Femur (tissue), 1 donor: ENCODE data around the gene MOB4.
"Not testable (repeated sequence)": the region's sequence is repeated elsewhere in the genome, so short reads cannot be mapped to it uniquely, and the experiment has no call there.

Source experiments
- DNase-seq: peaks from one replicate; pipeline ENCODE4 v3.0.0-alpha.2; 2017

MOB4 gene

GRCh38 chr2:197514754-197515153 lies 1.1 kb upstream of the MOB4 start:
- no peak for DNase-seq

DNA sequence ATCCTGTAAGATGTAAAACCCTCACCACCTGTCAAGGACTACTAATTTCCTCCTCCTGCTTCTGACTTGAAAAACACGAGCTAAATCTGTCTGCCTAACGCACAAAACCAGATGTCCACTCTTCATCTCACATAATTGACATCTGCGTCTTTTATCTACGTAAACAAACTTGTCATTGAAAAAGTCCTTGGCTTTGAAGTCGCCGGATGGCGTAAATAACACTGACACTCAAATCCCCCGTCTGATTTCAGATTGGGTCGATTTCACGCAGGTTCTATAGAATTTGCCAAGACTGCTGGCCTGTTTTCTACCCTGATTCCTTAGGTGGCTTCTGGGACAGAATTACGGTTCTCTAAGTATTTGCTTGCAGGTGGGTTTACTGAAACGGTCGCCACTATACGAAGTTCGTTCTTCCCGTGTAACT lies 539 bp upstream of the MOB4 start:
- DNase-seq, result no peak

DNA sequence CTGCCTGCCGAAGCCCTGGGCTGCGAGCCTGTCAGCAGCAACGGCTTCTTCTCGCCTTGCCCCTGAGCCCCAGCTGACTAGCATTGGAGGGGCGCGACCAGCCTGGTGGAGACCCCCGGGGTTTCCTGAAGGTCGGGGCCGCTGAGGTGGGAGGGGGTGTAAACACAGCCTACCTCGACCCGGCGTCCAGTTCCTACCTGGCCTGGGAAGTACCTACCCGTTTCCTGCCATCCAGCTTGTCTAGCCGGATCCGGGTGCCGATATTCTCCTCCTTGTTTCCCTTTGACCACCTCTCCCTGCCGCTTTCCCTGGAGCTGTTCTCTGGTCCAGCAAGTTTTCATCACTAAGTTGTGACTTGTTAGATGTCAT lies 511 bp downstream of the MOB4 start:
- no peak for DNase-seq

- no peak for DNase-seq
Observed at GRCh38 chr2:197517150-197517549, 1.3 kb downstream of the MOB4 start.

DNA sequence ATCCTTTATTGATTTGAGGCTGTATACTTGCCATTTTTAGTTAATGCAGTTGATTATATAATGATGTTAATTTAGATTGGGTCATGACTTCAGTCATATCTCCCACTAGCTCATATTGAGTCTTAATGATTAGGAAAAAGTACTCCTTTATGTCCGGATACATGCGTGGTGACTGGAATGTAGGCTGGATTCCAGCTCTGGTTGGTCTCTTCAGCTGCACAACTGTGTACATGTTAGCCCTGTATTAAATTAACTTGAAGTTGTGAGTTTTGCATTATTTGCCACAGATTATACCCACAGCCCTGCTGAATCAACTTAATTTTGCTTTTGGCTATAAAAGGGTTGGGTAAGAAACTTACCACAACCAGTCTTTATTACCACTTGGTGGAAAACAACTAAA lies 22.5 kb downstream of the MOB4 start:
- no peak for DNase-seq

DNA sequence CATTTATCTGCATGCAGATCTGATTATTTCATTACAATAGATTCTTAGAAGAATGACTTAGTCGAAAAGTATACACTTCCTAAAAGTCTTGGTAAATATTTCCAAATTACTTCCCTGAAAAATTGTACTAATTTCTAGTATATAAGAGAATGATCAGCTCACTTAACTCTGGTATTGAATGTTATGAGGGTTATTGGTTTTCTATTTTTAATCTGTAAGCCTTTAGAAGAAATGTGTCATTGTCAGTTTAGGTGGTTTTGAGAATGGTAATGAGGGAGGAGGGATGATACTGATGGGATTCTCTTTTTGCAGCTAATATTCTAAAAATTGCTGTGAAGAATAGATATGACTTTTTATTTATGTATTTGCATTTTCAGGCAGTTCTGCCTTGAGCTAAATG lies 23.9 kb downstream of the MOB4 start:
- DNase-seq, result no peak

GRCh38 chr2:197543206-197543605 lies 27.3 kb downstream of the MOB4 start:
- DNase-seq, result no peak

GRCh38 chr2:197547163-197547900 lies 31.5 kb downstream of the MOB4 start:
- DNase-seq, result no peak

- no peak for DNase-seq
Observed at GRCh38 chr2:197548582-197548981, 32.7 kb downstream of the MOB4 start.

- not testable (repeated sequence) for DNase-seq
Observed at GRCh38 chr2:197551260-197551659, 35.4 kb downstream of the MOB4 start.

DNA sequence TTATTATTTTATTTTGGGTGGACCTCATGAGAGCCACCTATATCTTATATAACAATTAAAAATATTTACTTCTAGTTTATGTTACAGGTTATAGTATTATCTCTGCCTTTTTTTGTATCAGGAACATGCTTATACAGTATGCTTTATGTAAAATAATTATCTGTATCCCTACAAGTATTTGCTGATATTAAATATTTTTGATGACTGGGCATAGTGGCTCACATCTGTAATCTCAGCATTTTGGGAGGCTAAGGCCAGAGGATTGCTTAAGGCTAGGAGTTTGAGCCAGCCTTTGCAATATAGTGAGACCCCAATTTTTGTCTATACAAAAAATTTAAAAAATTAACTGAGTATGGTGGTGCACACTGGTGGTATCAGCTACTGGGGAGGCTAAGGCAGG lies 39.6 kb downstream of the MOB4 start:
- DNase-seq, result no peak

DNA sequence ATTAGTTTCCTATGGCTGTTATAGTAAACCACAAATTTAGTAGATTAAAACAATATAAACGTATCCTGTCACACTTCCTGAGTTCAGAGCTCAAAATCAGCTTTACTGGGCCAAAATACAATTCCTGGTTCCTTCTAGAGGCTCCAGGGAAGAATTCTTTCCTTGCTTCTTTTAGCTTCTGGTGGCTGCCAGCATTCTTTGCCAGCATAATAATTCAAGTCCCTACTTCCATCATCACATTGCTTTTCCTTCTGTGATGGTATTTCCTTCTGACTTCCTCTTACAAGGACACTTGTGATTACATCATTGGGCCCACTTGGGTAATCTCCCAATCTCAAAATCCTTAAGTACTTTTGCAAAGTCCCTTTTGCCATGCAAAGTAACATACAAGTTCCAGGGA lies 40.6 kb downstream of the MOB4 start:
- peak; percentile 45 for DNase-seq

- DNase-seq, result no peak
Observed at GRCh38 chr2:197558393-197558792, 42.5 kb downstream of the MOB4 start.

- DNase-seq, result no peak
Observed at GRCh38 chr2:197559681-197560080, 43.8 kb downstream of the MOB4 start.

- DNase-seq, result no peak
Observed at GRCh38 chr2:197560146-197560665, 44.3 kb downstream of the MOB4 start.

DNA sequence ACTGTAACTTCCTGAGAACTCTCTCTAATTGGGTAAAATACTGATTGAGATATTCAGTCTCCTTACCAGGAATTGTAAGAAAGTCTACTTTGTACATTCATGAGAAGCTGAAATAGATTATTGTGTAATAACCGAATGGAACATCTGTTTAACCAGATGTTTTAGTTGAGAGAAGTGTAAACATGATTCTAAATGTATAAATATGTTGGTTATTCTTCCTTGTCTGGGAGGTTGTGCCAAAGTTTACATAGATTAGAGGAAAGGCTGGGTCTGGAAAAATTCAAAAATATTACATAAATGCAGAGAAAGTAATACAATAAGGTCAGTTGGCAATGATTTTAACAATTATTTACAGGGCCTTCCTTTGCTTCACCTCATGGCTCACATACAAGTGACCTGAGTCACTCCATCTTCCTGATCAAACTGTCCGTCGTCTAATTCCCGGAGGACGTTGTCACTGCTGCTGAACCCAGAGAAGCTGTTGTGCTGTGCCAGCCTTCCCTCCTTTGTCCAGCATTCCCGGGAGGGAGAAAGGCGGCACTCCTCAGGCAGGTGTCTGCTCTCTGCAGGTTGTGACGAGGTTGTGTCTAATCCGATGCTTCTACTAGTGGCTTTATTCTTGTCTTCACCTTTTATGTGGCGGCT lies 55.9 kb downstream of the MOB4 start:
- no peak for DNase-seq

GRCh38 chr2:197573608-197574007 lies 57.7 kb downstream of the MOB4 start:
- DNase-seq, result no peak

- DNase-seq, result no peak
Observed at GRCh38 chr2:197575987-197576386, 60.1 kb downstream of the MOB4 start.

GRCh38 chr2:197576631-197577030 lies 60.8 kb downstream of the MOB4 start:
- DNase-seq, result peak; percentile 65

DNA sequence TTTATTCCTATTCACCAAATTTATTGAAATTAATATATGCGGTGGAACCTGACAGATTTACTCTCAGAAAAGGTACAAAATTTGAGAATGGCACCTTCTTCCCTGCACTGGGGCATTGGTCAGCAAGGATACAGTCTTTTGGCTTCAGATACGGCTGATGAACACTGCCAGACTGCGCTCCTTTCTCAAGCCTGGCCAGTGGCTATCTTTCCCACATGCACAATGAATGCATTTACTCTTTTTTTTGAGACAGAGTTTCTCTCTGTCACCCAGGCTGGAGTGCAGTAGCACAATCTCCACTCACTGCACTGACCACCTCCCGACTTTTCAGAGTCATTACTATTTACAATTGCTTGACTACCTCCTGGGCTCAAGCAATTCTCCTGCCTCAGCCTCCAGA lies 61.6 kb downstream of the MOB4 start:
- DNase-seq, result no peak

DNA sequence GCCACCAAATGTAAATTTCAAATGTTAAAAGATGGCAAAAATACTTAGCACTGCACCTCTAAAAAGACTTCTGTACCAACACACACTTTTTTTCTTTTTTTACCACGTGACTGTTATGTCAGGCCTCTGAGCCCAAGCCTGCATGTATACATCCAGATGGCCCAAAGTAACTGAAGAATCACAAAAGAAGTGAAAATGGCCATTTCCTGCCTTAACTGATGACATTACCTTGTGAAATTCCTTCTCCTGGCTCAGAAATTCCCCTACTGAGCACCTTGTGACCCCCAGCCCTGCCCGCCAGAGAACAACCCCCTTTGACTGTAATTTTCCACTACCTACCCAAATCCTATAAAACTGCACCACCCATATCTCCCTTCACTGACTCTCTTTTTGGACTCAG lies 62.4 kb downstream of the MOB4 start:
- not testable (repeated sequence) for DNase-seq

GRCh38 chr2:197580166-197580565 lies 64.3 kb downstream of the MOB4 start:
- DNase-seq, result not testable (repeated sequence)

DNA sequence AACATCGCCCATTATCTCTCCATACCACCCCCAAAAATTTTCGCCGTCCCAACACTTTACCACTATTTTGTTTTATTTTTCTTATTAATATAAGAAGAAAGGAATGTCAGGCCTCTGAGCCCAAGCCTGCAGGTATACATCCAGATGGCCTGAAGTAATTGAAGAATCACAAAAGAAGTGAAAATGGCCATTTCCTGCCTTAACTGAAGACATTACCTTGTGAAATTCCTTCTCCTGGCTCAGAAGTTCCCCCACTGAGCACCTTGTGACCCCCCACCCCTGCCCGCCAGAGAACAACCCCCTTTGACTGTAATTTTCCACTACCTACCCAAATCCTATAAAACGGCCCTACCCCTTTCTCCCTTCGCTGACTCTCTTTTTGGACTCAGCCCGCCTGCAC lies 71.4 kb downstream of the MOB4 start:
- not testable (repeated sequence) for DNase-seq

DNA sequence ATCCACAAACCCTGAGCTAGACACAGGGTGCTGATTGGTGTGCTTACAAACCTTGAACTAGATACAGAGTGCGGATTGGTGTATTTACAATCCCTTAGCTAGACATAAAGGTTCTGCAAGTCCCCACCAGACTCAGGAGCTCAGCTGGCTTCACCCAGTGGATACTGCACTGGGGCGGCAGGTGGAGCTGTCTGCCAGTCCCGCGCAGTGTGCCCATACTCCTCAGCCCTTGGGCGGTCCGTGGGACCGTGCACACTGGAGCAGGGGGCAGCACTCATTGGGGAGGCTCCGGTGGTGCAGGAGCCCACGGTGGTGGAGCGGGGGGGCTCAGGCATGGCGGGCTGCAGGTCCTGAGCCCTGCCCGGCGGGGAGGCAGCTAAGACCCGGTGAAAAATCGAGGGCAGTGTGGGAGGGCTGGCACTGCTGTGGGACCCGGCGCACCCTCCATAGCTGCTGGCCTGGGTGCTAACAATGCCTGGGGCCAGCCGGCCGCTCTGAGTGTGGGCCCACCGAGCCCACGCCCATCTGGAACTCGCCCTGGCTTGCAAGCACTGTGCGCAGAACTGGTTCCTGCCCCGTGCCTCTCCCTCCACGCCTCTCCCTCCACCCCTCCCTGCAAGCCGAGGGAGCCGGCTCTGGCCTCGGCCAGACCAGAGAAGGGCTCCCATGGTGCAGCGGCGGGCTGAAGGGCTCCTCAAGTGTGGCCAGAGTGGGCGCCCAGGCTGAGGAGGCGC lies 75.6 kb downstream of the MOB4 start:
- DNase-seq, result no peak
